Suppressor macrophage treated with lipopolysaccharide for 1 hour (primary cell): ENCODE measurements around the gene CKAP2L.

Experiments used
- DNase-seq, 3 donors: peaks; one replicate each; pipeline ENCODE4 v3.0.0-alpha.2; 2020 to 2022

The CKAP2L gene

GRCh38 chr2:112758711-112759110 is 5.7 kb downstream of the CKAP2L start:
- DNase-seq: no peak

GRCh38 chr2:112757265-112757664 is 7.1 kb downstream of the CKAP2L start:
- DNase-seq: peak; percentile 44 to 56 (median 55)

GRCh38 chr2:112756207-112756606 is 8.2 kb downstream of the CKAP2L start:
- DNase-seq: no peak

GRCh38 chr2:112755444-112755843 is 9.0 kb downstream of the CKAP2L start:
- no peak for DNase-seq

- DNase-seq: peak; percentile 32 to 60 (median 57)
These were observed 9.8 kb downstream of the CKAP2L start for GRCh38 chr2:112754564-112754963.

- DNase-seq: no peak
These were observed 11.7 kb downstream of the CKAP2L start for GRCh38 chr2:112752667-112753066.

GRCh38 chr2:112751451-112752197 is 12.8 kb downstream of the CKAP2L start:
- no peak for DNase-seq

GRCh38 chr2:112750560-112750843 is 13.9 kb downstream of the CKAP2L start:
- DNase-seq: no peak

- DNase-seq: peak; percentile 83 to 93 (median 89)
These were observed 14.5 kb downstream of the CKAP2L start for GRCh38 chr2:112749755-112750559.

GRCh38 chr2:112740527-112740926 is 23.9 kb downstream of the CKAP2L start:
- DNase-seq: no peak

GRCh38 chr2:112737542-112738232 is 26.7 kb downstream of the CKAP2L start:
- no peak for DNase-seq

- DNase-seq: no peak
These were observed 30.5 kb downstream of the CKAP2L start for GRCh38 chr2:112733871-112734270.

- no peak for DNase-seq
These were observed 31.0 kb downstream of the CKAP2L start for GRCh38 chr2:112733456-112733855.

- no peak for DNase-seq
These were observed 32.9 kb downstream of the CKAP2L start for GRCh38 chr2:112731479-112731878.

GRCh38 chr2:112730791-112731190 is 33.6 kb downstream of the CKAP2L start:
- DNase-seq: no peak

- peak in 1 of 3 donors; percentile 26 for DNase-seq
These were observed 34.2 kb downstream of the CKAP2L start for GRCh38 chr2:112730216-112730615.

GRCh38 chr2:112728378-112729175 is 35.8 kb downstream of the CKAP2L start:
- no peak for DNase-seq

- DNase-seq: no peak
These were observed 36.4 kb downstream of the CKAP2L start for GRCh38 chr2:112728029-112728362.

- no peak for DNase-seq
These were observed 37.0 kb downstream of the CKAP2L start for GRCh38 chr2:112727276-112728028.

GRCh38 chr2:112726487-112727190 is 37.8 kb downstream of the CKAP2L start:
- DNase-seq: peak; percentile 97 to 98 (median 97)
